HEK293 (cell line): ENCODE data around the gene LIG3.

Experiments used
- KLF10 ChIP-seq: fragments of 450-650 bp; IDR thresholded peaks from 2 replicates; pipeline ENCODE4 v1.5.1; 2018; ENCODE audit warnings: missing biosample characterization, mild to moderate bottlenecking, missing genetic modification characterization
- ZFP41 ChIP-seq: fragments of 450-650 bp; formaldehyde crosslinking; IDR thresholded peaks from 2 replicates; pipeline ENCODE4 v1.5.1; 2016; ENCODE audit warnings: missing biosample characterization, missing genetic modification characterization, borderline replicate concordance
- TF ChIP-seq, protein P1 (sequence below): fragments of 450-650 bp; formaldehyde crosslinking; IDR thresholded peaks from 2 replicates; pipeline ENCODE4 v1.5.1; 2016; ENCODE audit warnings: missing biosample characterization, missing genetic modification characterization
- TF ChIP-seq, protein P2 (sequence below): fragments of 450-650 bp; formaldehyde crosslinking; IDR thresholded peaks from 2 replicates; pipeline ENCODE4 v1.5.1; 2016; ENCODE audit warnings: missing biosample characterization, missing genetic modification characterization

DNA sequence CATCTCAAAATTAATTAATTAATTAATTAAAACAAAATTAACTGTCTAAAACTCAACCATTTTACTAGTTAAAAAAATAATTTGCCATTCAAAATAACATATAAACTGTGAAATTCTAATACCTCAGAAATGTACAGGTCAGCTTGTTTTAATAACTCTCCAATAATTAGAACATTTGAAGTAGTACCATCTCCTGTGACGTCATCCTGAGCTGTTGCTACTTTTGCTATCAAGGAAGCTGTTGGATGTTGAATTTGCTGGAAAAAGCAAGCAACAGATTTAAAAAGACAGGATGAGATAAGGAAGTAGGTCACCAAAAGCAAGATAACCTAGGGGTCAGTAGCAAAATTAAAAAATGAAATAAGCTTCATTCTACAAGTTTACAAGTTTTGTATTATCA is 21.9 kb upstream of the LIG3 start:
- TF ChIP-seq, protein P1, sequence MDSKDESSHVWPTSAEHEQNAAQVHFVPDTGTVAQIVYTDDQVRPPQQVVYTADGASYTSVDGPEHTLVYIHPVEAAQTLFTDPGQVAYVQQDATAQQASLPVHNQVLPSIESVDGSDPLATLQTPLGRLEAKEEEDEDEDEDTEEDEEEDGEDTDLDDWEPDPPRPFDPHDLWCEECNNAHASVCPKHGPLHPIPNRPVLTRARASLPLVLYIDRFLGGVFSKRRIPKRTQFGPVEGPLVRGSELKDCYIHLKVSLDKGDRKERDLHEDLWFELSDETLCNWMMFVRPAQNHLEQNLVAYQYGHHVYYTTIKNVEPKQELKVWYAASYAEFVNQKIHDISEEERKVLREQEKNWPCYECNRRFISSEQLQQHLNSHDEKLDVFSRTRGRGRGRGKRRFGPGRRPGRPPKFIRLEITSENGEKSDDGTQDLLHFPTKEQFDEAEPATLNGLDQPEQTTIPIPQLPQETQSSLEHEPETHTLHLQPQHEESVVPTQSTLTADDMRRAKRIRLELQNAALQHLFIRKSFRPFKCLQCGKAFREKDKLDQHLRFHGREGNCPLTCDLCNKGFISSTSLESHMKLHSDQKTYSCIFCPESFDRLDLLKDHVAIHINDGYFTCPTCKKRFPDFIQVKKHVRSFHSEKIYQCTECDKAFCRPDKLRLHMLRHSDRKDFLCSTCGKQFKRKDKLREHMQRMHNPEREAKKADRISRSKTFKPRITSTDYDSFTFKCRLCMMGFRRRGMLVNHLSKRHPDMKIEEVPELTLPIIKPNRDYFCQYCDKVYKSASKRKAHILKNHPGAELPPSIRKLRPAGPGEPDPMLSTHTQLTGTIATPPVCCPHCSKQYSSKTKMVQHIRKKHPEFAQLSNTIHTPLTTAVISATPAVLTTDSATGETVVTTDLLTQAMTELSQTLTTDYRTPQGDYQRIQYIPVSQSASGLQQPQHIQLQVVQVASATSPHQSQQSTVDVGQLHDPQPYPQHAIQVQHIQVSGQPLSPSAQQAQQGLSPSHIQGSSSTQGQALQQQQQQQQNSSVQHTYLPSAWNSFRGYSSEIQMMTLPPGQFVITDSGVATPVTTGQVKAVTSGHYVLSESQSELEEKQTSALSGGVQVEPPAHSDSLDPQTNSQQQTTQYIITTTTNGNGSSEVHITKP (tag by site-specific recombination): no peak
- TF ChIP-seq KLF10 (tag by site-specific recombination): no peak
- TF ChIP-seq, protein P2, sequence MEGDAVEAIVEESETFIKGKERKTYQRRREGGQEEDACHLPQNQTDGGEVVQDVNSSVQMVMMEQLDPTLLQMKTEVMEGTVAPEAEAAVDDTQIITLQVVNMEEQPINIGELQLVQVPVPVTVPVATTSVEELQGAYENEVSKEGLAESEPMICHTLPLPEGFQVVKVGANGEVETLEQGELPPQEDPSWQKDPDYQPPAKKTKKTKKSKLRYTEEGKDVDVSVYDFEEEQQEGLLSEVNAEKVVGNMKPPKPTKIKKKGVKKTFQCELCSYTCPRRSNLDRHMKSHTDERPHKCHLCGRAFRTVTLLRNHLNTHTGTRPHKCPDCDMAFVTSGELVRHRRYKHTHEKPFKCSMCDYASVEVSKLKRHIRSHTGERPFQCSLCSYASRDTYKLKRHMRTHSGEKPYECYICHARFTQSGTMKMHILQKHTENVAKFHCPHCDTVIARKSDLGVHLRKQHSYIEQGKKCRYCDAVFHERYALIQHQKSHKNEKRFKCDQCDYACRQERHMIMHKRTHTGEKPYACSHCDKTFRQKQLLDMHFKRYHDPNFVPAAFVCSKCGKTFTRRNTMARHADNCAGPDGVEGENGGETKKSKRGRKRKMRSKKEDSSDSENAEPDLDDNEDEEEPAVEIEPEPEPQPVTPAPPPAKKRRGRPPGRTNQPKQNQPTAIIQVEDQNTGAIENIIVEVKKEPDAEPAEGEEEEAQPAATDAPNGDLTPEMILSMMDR (tag by site-specific recombination): no peak
- TF ChIP-seq ZFP41: no peak
